H9 (cell line): ENCODE results near the gene AK8. TPM values are rescaled to one million over a fixed set of nuclear protein-coding genes. Genes with fewer than 3 reads are reported as not detected.

Experiments
- DNase-seq: peaks from one replicate; pipeline ENCODE4 v3.0.0-alpha.2; 2017
- H2AFZ ChIP-seq: one replicate; pipeline ENCODE4 v1.6.1; 2013; ENCODE audit warnings: mild to moderate bottlenecking, low read length, control low read depth, moderate library complexity
- H2AK5ac ChIP-seq: 2 replicates; pipeline ENCODE4 v1.6.1; 2013; ENCODE audit warnings: low read length, control low read depth, mixed read lengths; ENCODE audit not compliant: insufficient read length
- H2BK120ac ChIP-seq: one replicate; pipeline ENCODE4 v1.6.1; 2013; ENCODE audit warnings: low read depth, mild to moderate bottlenecking, low read length, control low read depth, inconsistent platforms; ENCODE audit not compliant: poor library complexity, severe bottlenecking
- H2BK12ac ChIP-seq: 2 replicates; pipeline ENCODE4 v1.6.1; 2013; ENCODE audit warnings: low read length, control low read depth, mixed read lengths, low read depth; ENCODE audit not compliant: insufficient read length
- H2BK15ac ChIP-seq: 2 replicates; pipeline ENCODE4 v1.6.1; 2013; ENCODE audit warnings: low read depth, low read length, control low read depth
- H2BK20ac ChIP-seq: one replicate; pipeline ENCODE4 v1.6.1; 2013; ENCODE audit warnings: low read depth, mild to moderate bottlenecking, low read length, control low read depth, inconsistent platforms; ENCODE audit not compliant: poor library complexity, severe bottlenecking
- H2BK5ac ChIP-seq: 2 replicates; pipeline ENCODE4 v1.6.1; 2013; ENCODE audit warnings: low read length, control low read depth, mixed read lengths; ENCODE audit not compliant: insufficient read length
- H3K14ac ChIP-seq: 2 replicates; pipeline ENCODE4 v1.6.1; 2013; ENCODE audit warnings: low read length, control low read depth; ENCODE audit not compliant: insufficient read depth
- H3K18ac ChIP-seq: 2 replicates; pipeline ENCODE4 v1.6.1; 2013; ENCODE audit warnings: low read depth, mild to moderate bottlenecking, mixed read lengths, low read length, control low read depth; ENCODE audit not compliant: insufficient read length
- H3K23ac ChIP-seq: 2 replicates; pipeline ENCODE4 v1.6.1; 2013; ENCODE audit warnings: low read length, control low read depth, mixed read lengths, low read depth; ENCODE audit not compliant: insufficient read length
- H3K23me2 ChIP-seq: 2 replicates; pipeline ENCODE4 v1.6.1; 2013; ENCODE audit warnings: low read depth, mild to moderate bottlenecking, mixed read lengths, low read length, control low read depth; ENCODE audit not compliant: insufficient read length, poor library complexity, severe bottlenecking
- H3K27ac ChIP-seq: 2 replicates; pipeline ENCODE4 v1.5.1; 2013; ENCODE audit warnings: low read length, control low read depth, mixed read lengths, low read depth; ENCODE audit not compliant: insufficient read length
- H3K27me3 ChIP-seq: 2 replicates; pipeline ENCODE4 v1.6.1; 2013; ENCODE audit warnings: low read length, control low read depth, inconsistent platforms; ENCODE audit not compliant: insufficient read depth
- H3K4ac ChIP-seq: 2 replicates; pipeline ENCODE4 v1.6.1; 2013; ENCODE audit warnings: low read depth, mild to moderate bottlenecking, control low read depth, inconsistent platforms, low read length, moderate library complexity
- H3K4me1 ChIP-seq: 2 replicates; pipeline ENCODE4 v1.6.1; 2013; ENCODE audit warnings: low read length, control low read depth, inconsistent platforms; ENCODE audit not compliant: insufficient read depth
- H3K4me2 ChIP-seq: 2 replicates; pipeline ENCODE4 v1.6.1; 2013; ENCODE audit warnings: low read length, control low read depth, mixed read lengths; ENCODE audit not compliant: insufficient read length, insufficient read depth
- H3K56ac ChIP-seq: 2 replicates; pipeline ENCODE4 v1.6.1; 2013; ENCODE audit warnings: low read depth, mild to moderate bottlenecking, mixed read lengths, low read length, control low read depth; ENCODE audit not compliant: insufficient read length
- H3K79me1 ChIP-seq: 2 replicates; pipeline ENCODE4 v1.6.1; 2013; ENCODE audit warnings: low read depth, mild to moderate bottlenecking, moderate library complexity, low read length, control low read depth, inconsistent platforms; ENCODE audit not compliant: insufficient read depth, poor library complexity, severe bottlenecking
- H3K79me2 ChIP-seq: 2 replicates; pipeline ENCODE4 v1.6.1; 2013; ENCODE audit warnings: low read length, control low read depth, inconsistent platforms; ENCODE audit not compliant: insufficient read depth
- H3K9ac ChIP-seq: 2 replicates; pipeline ENCODE4 v1.6.1; 2013; ENCODE audit warnings: low read length, control low read depth, mixed read lengths; ENCODE audit not compliant: insufficient read length; ENCODE audit errors: extremely low read depth
- H3K9me3 ChIP-seq: one replicate; pipeline ENCODE4 v1.6.1; 2013; ENCODE audit warnings: low read depth, low read length, inconsistent platforms; ENCODE audit not compliant: control insufficient read depth
- H3T11ph ChIP-seq: one replicate; pipeline ENCODE4 v1.6.1; 2013; ENCODE audit warnings: mild to moderate bottlenecking, low read length, control low read depth, inconsistent platforms
- H4K20me1 ChIP-seq: one replicate; pipeline ENCODE4 v1.6.1; 2013; ENCODE audit not compliant: control insufficient read depth, insufficient read length, insufficient read depth
- H4K5ac ChIP-seq: 2 replicates; pipeline ENCODE4 v1.6.1; 2013; ENCODE audit warnings: low read depth, mild to moderate bottlenecking, mixed read lengths, low read length, control low read depth; ENCODE audit not compliant: insufficient read length
- H4K8ac ChIP-seq: replicated peaks from 2 replicates; pipeline ENCODE4 v1.6.1; 2013; ENCODE audit warnings: low read length, control low read depth, mixed read lengths, low read depth; ENCODE audit not compliant: insufficient read length
- H4K91ac ChIP-seq: 2 replicates; pipeline ENCODE4 v1.6.1; 2013; ENCODE audit warnings: low read depth, mild to moderate bottlenecking, moderate library complexity, mixed read lengths, low read length, control low read depth; ENCODE audit not compliant: insufficient read length
- H3K27ac Mint-ChIP-seq, 3 experiments: 2 replicates in 2 of 3; 3 replicates in 1 of 3; pipeline ENCODE4 v1.8.0; 2020 to 2021; ENCODE audit warnings: mixed read lengths in 3 of 3, mild to moderate bottlenecking in 1 of 3, moderate library complexity in 1 of 3
- H3K27me3 Mint-ChIP-seq: 2 replicates; pipeline ENCODE4 v1.8.0; 2021; ENCODE audit warnings: low read depth, mild to moderate bottlenecking, moderate library complexity, mixed read lengths
- H3K36me3 Mint-ChIP-seq, 3 experiments: 2 replicates in 2 of 3; 3 replicates in 1 of 3; pipeline ENCODE4 v1.8.0; 2020 to 2021; ENCODE audit warnings: low read depth in 3 of 3, mixed read lengths in 3 of 3; ENCODE audit not compliant: insufficient read depth in 1 of 3
- H3K4me1 Mint-ChIP-seq, 2 experiments: 2 replicates each; pipeline ENCODE4 v1.8.0; 2020; ENCODE audit warnings: mixed read lengths in 2 of 2
- H3K4me3 Mint-ChIP-seq, 2 experiments: 2 replicates in 1 of 2; 3 replicates in 1 of 2; pipeline ENCODE4 v1.8.0; 2020 to 2021; ENCODE audit warnings: mild to moderate bottlenecking in 2 of 2, mixed read lengths in 2 of 2, moderate library complexity in 1 of 2
- H3K9me3 Mint-ChIP-seq, 2 experiments: 2 replicates in 1 of 2; 3 replicates in 1 of 2; pipeline ENCODE4 v1.8.0; 2020; ENCODE audit warnings: mild to moderate bottlenecking in 2 of 2, mixed read lengths in 2 of 2, moderate library complexity in 1 of 2
- CTCF ChIP-seq: fragments of 200-600 bp; sonication (generic); conservative IDR thresholded peaks from 3 replicates; pipeline ENCODE4 v1.8.0; 2021; ENCODE audit warnings: antibody characterized with exemption, mild to moderate bottlenecking
- WGBS: extraction: QIAGEN DNeasy Blood & Tissue Kit; methylation state at CpG from one replicate; pipeline ENCODE4 v1.1.7; 2013; ENCODE audit warnings: missing lambda C conversion rate, low lambda C conversion rate, mixed read lengths; ENCODE audit not compliant: insufficient read length; ENCODE audit errors: extremely low coverage; 5-methylcytosine and 5-hydroxymethylcytosine counted together
- total RNA-seq: library from RNA; stranded (reverse); gene quantifications from 2 replicates; pipeline ENCODE4 v1.2.1, GENCODE V29; 2021

Gene AK8
- total RNA-seq, 1 experiment from 2014 or later, result 0.44 TPM

GRCh38 chr9:132722564-132723065 is 155.5 kb downstream of the AK8 start:
- H3K27me3 ChIP-seq, result no peaks in the 10 kb centered on the region
- Mint-ChIP-seq H3K27ac (no peak overlapping the region), H3K27me3 (peaks cover 28% of the 10 kb centered on the region), H3K36me3 (no peaks in the 10 kb centered on the region), H3K4me1 (peaks cover 0 to 7% of the 10 kb centered on the region in 2 experiments; a peak in 1 of 4 replicates), H3K9me3 (no peaks in the 10 kb centered on the region), H3K4me3 (no peak overlapping the region)
- no peak overlapping the region for H3K23ac ChIP-seq
- no peak overlapping the region for H3K27ac ChIP-seq
- no peak overlapping the region for H4K91ac ChIP-seq
- H2BK120ac ChIP-seq, result no peak overlapping the region
- H3K9ac ChIP-seq, result no peak overlapping the region
- no peak overlapping the region for H3T11ph ChIP-seq
- no peak overlapping the region for H2BK15ac ChIP-seq
- H2BK20ac ChIP-seq, result no peak overlapping the region
- no peak overlapping the region for H3K14ac ChIP-seq
- no CpG with 5 or more reads among the region's 16 CpGs for WGBS
- H3K56ac ChIP-seq, result no peak overlapping the region
- no peaks in the 10 kb centered on the region for H3K79me1 ChIP-seq
- no peak overlapping the region for H2BK12ac ChIP-seq
- no peak for DNase-seq
- H3K4ac ChIP-seq, result no peak overlapping the region
- no peak overlapping the region for H2AFZ ChIP-seq
- no peak overlapping the region for H3K4me2 ChIP-seq
- H2BK5ac ChIP-seq, result no peak overlapping the region
- H4K5ac ChIP-seq, result no peak overlapping the region
- no peak for TF ChIP-seq CTCF
- no peaks in the 10 kb centered on the region for H3K9me3 ChIP-seq
- H3K4me1 ChIP-seq, result no peaks in the 10 kb centered on the region
- H3K79me2 ChIP-seq, result no peaks in the 10 kb centered on the region
- H3K18ac ChIP-seq, result no peak overlapping the region
- no peak overlapping the region for H4K8ac ChIP-seq
- H4K20me1 ChIP-seq, result no peaks in the 10 kb centered on the region
- no peak overlapping the region for H2AK5ac ChIP-seq
- peaks cover 3% of the 10 kb centered on the region for H3K23me2 ChIP-seq
